SK-N-SH treated with all-trans-retinoic acid at 6 μM for 48 hours (cell line): ENCODE measurements around the gene WDR91.

ENCODE experiments used
- ATAC-seq: fragments of 200-7000 bp; cut with Tn5 transposase; 3 replicates; pipeline ENCODE4 v1.9.1; 2020; ENCODE audit warnings: mild to moderate bottlenecking, moderate library complexity
- ARNTL ChIP-seq: fragments of 450-650 bp; formaldehyde crosslinking; IDR thresholded peaks from 2 replicates; pipeline ENCODE4 v1.5.0; 2020; ENCODE audit warnings: low read depth, mild to moderate bottlenecking, moderate library complexity, borderline replicate concordance
- BACH2 ChIP-seq: fragments of 250-450 bp; sonication (Bioruptor Pico); IDR thresholded peaks from 2 replicates; pipeline ENCODE4 v1.9.0; 2021; ENCODE audit warnings: mild to moderate bottlenecking, borderline replicate concordance
- CREB5 ChIP-seq: fragments of 250-450 bp; sonication (Bioruptor Pico); IDR thresholded peaks from 2 replicates; pipeline ENCODE4 v1.5.1; 2020; ENCODE audit warnings: low read depth, mild to moderate bottlenecking, moderate library complexity
- CSDC2 ChIP-seq: fragments of 250-450 bp; sonication (Bioruptor Pico); IDR thresholded peaks from 2 replicates; pipeline ENCODE4 v1.5.0; 2020; ENCODE audit warnings: mild to moderate bottlenecking, moderate library complexity
- CSRNP3 ChIP-seq: fragments of 250-450 bp; sonication (Bioruptor Pico); IDR thresholded peaks from 2 replicates; pipeline ENCODE4 v1.5.1; 2021; ENCODE audit warnings: mild to moderate bottlenecking, moderate library complexity
- ESRRG ChIP-seq: fragments of 250-450 bp; sonication (Bioruptor Pico); IDR thresholded peaks from 2 replicates; pipeline ENCODE4 v1.6.1; 2021; ENCODE audit warnings: mild to moderate bottlenecking
- GLIS3 ChIP-seq: fragments of 250-450 bp; sonication (Bioruptor Pico); IDR thresholded peaks from 2 replicates; pipeline ENCODE4 v1.5.0; 2020; ENCODE audit warnings: mild to moderate bottlenecking, moderate library complexity
- OSR1 ChIP-seq: fragments of 250-450 bp; sonication (Bioruptor Pico); IDR thresholded peaks from 2 replicates; pipeline ENCODE4 v1.8.0; 2022; ENCODE audit warnings: moderate library complexity, mild to moderate bottlenecking, inconsistent platforms
- PATZ1 ChIP-seq: fragments of 250-450 bp; sonication (Bioruptor Pico); IDR thresholded peaks from 2 replicates; pipeline ENCODE4 v1.8.0; 2020; ENCODE audit warnings: mild to moderate bottlenecking, moderate library complexity, borderline replicate concordance
- PPARA ChIP-seq: fragments of 250-450 bp; sonication (Bioruptor Pico); IDR thresholded peaks from 2 replicates; pipeline ENCODE4 v1.5.0; 2020; ENCODE audit warnings: mild to moderate bottlenecking, borderline replicate concordance
- RARB ChIP-seq: fragments of 250-450 bp; sonication (Bioruptor Pico); IDR thresholded peaks from 2 replicates; pipeline ENCODE4 v1.8.0; 2021; ENCODE audit warnings: mild to moderate bottlenecking, moderate library complexity
- SNAI2 ChIP-seq: fragments of 250-450 bp; sonication (Bioruptor Pico); IDR thresholded peaks from 2 replicates; pipeline ENCODE4 v1.5.0; 2020; ENCODE audit warnings: mild to moderate bottlenecking, moderate library complexity
- TCF4 ChIP-seq: fragments of 250-450 bp; sonication (Bioruptor Pico); IDR thresholded peaks from 2 replicates; pipeline ENCODE4 v1.8.0; 2021; ENCODE audit warnings: mild to moderate bottlenecking, moderate library complexity, borderline replicate concordance
- TOX ChIP-seq: fragments of 250-450 bp; sonication (Bioruptor Pico); IDR thresholded peaks from 2 replicates; pipeline ENCODE4 v1.8.0; 2021; ENCODE audit warnings: mild to moderate bottlenecking, moderate library complexity, borderline replicate concordance
- ZC3H10 ChIP-seq: fragments of 250-450 bp; sonication (Bioruptor Pico); IDR thresholded peaks from 2 replicates; pipeline ENCODE4 v1.5.1; 2021; ENCODE audit warnings: mild to moderate bottlenecking, moderate library complexity
- ZFP3 ChIP-seq: fragments of 250-450 bp; sonication (Bioruptor Pico); IDR thresholded peaks from 2 replicates; pipeline ENCODE4 v1.5.0; 2020; ENCODE audit warnings: mild to moderate bottlenecking, moderate library complexity
- ZFP30 ChIP-seq: fragments of 450-650 bp; formaldehyde crosslinking; IDR thresholded peaks from 2 replicates; pipeline ENCODE4 v1.5.0; 2022; ENCODE audit warnings: mild to moderate bottlenecking, moderate library complexity
- ZNF565 ChIP-seq: fragments of 450-650 bp; formaldehyde crosslinking; conservative IDR thresholded peaks from 2 replicates; pipeline ENCODE4 v1.5.0; 2020; ENCODE audit warnings: low read depth, mild to moderate bottlenecking, moderate library complexity
- ZNF70 ChIP-seq: fragments of 450-650 bp; formaldehyde crosslinking; IDR thresholded peaks from 2 replicates; pipeline ENCODE4 v1.5.0; 2020; ENCODE audit warnings: mild to moderate bottlenecking, moderate library complexity
- ZNF8 ChIP-seq: fragments of 450-650 bp; formaldehyde crosslinking; IDR thresholded peaks from 2 replicates; pipeline ENCODE4 v1.5.0; 2020; ENCODE audit warnings: mild to moderate bottlenecking, moderate library complexity
- TF ChIP-seq, protein P1 (sequence below): fragments of 250-450 bp; sonication (Bioruptor Pico); IDR thresholded peaks from 2 replicates; pipeline ENCODE4 v1.8.0; 2021; ENCODE audit warnings: low read depth, mild to moderate bottlenecking, moderate library complexity, borderline replicate concordance
- TF ChIP-seq, protein P2 (sequence below): fragments of 250-450 bp; sonication (Bioruptor Pico); IDR thresholded peaks from 2 replicates; pipeline ENCODE4 v1.5.0; 2020; ENCODE audit warnings: mild to moderate bottlenecking, moderate library complexity

Gene WDR91

DNA sequence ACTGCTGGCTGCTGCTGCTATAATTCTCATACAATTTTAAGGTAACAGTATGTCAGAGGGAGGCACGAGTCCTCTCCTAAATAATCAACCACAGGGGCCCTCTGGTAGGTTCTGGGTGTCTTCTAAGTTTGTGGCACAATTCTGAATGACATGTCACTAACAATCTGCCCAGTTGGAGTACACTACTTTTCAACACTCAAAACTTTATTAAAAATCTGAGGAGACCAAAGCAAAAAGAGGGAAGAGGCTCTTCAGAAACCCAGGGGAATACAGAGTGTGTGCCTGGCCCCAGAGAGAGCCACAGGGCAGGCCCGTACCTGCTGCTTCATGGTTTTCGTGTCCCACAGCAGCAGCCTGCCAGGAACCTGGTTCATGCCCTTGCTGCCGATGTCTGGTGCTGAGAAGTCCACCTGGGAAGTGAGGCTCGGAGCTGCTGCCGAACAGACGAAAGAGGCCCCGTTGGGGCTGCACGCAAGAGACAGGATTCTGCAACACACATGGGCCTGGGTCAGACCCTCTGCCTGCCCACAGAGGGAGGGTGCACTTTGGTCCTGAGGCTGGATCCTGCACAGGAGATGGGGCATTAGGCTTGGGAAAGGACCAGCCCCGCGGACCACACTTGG lies 18.3 kb downstream of the WDR91 start:
- TF ChIP-seq ZC3H10 (CRISPR knock-in tag) (no peak), ZFP30 (no peak), ZNF70 (CRISPR knock-in tag) (no peak), ZNF8 (CRISPR knock-in tag) (no peak), SNAI2 (CRISPR knock-in tag) (no peak), CREB5 (CRISPR knock-in tag) (no peak), PPARA (CRISPR knock-in tag) (no peak), ARNTL (CRISPR knock-in tag) (no peak), PATZ1 (CRISPR knock-in tag) (no peak), ZFP3 (CRISPR knock-in tag) (no peak), BACH2 (CRISPR knock-in tag) (no peak), RARB (CRISPR knock-in tag) (no peak), OSR1 (CRISPR knock-in tag) (no peak), TOX (CRISPR knock-in tag) (no peak)
- ATAC-seq, result no peak

- TF ChIP-seq TCF4 (CRISPR knock-in tag) (no peak), GLIS3 (CRISPR knock-in tag) (no peak), ZC3H10 (CRISPR knock-in tag) (no peak), ZNF565 (CRISPR knock-in tag) (no peak), CSDC2 (CRISPR knock-in tag) (no peak)
- TF ChIP-seq, protein P1, sequence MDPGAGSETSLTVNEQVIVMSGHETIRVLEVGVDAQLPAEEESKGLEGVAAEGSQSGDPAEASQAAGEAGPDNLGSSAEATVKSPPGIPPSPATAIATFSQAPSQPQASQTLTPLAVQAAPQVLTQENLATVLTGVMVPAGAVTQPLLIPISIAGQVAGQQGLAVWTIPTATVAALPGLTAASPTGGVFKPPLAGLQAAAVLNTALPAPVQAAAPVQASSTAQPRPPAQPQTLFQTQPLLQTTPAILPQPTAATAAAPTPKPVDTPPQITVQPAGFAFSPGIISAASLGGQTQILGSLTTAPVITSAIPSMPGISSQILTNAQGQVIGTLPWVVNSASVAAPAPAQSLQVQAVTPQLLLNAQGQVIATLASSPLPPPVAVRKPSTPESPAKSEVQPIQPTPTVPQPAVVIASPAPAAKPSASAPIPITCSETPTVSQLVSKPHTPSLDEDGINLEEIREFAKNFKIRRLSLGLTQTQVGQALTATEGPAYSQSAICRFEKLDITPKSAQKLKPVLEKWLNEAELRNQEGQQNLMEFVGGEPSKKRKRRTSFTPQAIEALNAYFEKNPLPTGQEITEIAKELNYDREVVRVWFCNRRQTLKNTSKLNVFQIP, result no peak
- ATAC-seq, result no peak
Observed at GRCh38 chr7:135190703-135191102, 20.6 kb downstream of the WDR91 start.

DNA sequence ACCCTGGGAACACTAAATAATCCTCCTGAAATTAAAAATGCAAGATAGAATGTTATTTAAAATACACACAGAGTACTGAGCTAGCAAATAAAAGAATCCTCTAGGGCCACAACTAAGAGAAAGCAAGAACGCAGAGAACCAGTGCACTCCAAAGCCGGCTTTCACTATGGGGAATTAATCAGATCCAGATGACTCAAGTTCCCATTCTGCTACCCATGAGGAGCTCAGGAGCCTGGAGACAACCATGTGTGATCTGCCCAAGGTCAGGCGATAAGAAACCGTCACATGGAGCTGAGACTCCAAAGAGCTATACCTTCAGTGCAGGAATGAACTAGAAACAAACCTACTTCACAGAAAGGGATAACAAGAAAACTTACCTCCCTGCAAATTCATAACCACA lies 21.4 kb downstream of the WDR91 start:
- ATAC-seq, result peak; percentile 22; the same call in 1 of the 3 replicates
- TF ChIP-seq PPARA (CRISPR knock-in tag) (no peak), CSRNP3 (CRISPR knock-in tag) (no peak), TCF4 (CRISPR knock-in tag) (peak; percentile 48; the same call in 1 of the 2 replicates), CSDC2 (CRISPR knock-in tag) (no peak)

GRCh38 chr7:135189221-135189662 lies 22.1 kb downstream of the WDR91 start:
- ATAC-seq, result no peak
- TF ChIP-seq, protein P2, sequence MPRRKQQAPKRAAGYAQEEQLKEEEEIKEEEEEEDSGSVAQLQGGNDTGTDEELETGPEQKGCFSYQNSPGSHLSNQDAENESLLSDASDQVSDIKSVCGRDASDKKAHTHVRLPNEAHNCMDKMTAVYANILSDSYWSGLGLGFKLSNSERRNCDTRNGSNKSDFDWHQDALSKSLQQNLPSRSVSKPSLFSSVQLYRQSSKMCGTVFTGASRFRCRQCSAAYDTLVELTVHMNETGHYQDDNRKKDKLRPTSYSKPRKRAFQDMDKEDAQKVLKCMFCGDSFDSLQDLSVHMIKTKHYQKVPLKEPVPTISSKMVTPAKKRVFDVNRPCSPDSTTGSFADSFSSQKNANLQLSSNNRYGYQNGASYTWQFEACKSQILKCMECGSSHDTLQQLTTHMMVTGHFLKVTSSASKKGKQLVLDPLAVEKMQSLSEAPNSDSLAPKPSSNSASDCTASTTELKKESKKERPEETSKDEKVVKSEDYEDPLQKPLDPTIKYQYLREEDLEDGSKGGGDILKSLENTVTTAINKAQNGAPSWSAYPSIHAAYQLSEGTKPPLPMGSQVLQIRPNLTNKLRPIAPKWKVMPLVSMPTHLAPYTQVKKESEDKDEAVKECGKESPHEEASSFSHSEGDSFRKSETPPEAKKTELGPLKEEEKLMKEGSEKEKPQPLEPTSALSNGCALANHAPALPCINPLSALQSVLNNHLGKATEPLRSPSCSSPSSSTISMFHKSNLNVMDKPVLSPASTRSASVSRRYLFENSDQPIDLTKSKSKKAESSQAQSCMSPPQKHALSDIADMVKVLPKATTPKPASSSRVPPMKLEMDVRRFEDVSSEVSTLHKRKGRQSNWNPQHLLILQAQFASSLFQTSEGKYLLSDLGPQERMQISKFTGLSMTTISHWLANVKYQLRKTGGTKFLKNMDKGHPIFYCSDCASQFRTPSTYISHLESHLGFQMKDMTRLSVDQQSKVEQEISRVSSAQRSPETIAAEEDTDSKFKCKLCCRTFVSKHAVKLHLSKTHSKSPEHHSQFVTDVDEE (CRISPR knock-in tag), result no peak
- no peak for TF ChIP-seq ESRRG (CRISPR knock-in tag)
- TF ChIP-seq OSR1 (CRISPR knock-in tag), result no peak
- no peak for TF ChIP-seq SNAI2 (CRISPR knock-in tag)
